Neuron (in vitro differentiated cells): ENCODE results near the gene C4B.
"Not testable (repeated sequence)": the region's sequence is repeated elsewhere in the genome, so short reads cannot be mapped to it uniquely, and the experiment has no call there.

ENCODE experiments used
- H2AFZ ChIP-seq: one replicate; pipeline ENCODE4 v1.6.1; 2013; ENCODE audit warnings: low read depth, mild to moderate bottlenecking, inconsistent platforms, low read length, moderate library complexity
- H3K27me3 ChIP-seq: one replicate; pipeline ENCODE4 v1.6.1; 2013; ENCODE audit warnings: low read length; ENCODE audit not compliant: insufficient read depth
- H3K36me3 ChIP-seq: one replicate; pipeline ENCODE4 v1.6.1; 2013; ENCODE audit warnings: low read length; ENCODE audit not compliant: insufficient read depth
- H3K4me1 ChIP-seq: one replicate; pipeline ENCODE4 v1.6.1; 2013; ENCODE audit warnings: low read length; ENCODE audit not compliant: insufficient read depth
- H3K4me3 ChIP-seq: 2 replicates; pipeline ENCODE4 v1.5.1; 2013; ENCODE audit warnings: mild to moderate bottlenecking, low read length, moderate library complexity
- H3K9me3 ChIP-seq: one replicate; pipeline ENCODE4 v1.6.1; 2013; ENCODE audit warnings: low read length

The C4B gene

DNA sequence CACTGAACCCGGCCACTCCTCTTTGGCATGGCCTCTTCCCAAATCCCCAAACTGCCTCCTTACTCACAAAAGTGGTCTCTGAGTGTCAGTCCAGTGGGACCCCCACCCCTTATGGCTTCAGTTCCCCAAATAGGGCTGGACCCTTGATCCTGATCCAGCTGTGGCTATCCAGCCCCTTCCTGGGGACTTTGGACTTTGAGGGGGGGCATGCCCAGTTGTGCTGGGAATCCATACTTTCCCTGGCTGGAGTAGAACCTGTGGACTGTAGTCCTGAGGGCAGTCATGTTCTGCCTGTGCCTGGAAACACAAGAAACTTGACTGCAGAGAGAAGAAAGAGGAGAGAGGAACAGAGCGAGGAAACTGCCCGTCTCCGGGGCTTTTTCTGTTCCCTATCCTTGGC lies 10.2 kb upstream of the C4B start:
- H3K27me3 ChIP-seq, H3K4me3 ChIP-seq: not testable (repeated sequence)

DNA sequence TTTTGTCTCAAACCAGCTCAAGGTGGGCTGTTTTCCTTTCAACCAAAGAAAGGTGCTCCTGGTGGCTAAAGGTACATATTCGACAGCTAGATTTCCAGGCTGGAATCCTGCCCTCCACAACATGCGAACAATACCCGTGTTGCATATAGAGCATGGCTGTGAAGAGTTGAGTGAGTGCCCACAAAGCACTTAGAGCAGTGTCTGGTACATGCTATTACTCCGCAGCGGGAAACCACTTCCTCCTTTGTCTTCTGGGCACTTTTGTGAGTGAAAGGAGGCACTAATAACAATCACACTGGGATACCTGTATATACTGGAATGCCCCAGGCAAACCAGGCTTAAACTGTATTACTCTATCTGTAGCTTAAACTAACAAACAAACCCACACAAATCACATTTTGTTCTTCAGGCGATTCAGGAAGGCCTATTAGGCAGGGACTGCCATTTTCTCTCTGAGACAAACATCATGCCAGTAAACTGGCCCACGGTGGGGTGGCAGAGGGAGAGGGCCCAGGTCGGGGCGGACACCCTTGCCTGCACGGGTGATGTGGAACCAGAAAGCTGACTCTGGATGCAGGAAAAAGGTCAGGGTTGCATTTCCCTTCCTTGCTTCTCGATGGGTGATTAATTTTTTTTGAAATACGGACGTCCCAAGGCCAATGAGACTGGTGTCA lies 9.6 kb upstream of the C4B start:
- not testable (repeated sequence) for H3K36me3 ChIP-seq, H3K4me1 ChIP-seq, H2AFZ ChIP-seq, H3K4me3 ChIP-seq, H3K9me3 ChIP-seq, H3K27me3 ChIP-seq

More for the DNA sequence above, 10.2 kb upstream of the C4B start:
- not testable (repeated sequence) for H3K9me3 ChIP-seq, H3K36me3 ChIP-seq, H3K4me1 ChIP-seq, H2AFZ ChIP-seq

DNA sequence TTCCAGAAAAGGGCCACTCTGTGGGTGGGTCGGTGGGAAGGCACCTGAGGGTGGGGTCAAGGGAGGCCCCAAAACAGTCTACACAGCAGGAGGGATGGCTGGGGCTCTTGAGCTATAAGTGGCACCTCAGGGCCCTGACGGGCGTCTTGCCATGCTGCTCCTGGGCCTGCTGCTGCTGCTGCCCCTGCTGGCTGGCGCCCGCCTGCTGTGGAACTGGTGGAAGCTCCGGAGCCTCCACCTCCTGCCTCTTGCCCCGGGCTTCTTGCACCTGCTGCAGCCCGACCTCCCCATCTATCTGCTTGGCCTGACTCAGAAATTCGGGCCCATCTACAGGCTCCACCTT lies 9.1 kb upstream of the C4B start:
- H3K9me3 ChIP-seq, H3K4me3 ChIP-seq, H3K36me3 ChIP-seq, H3K27me3 ChIP-seq, H3K4me1 ChIP-seq, H2AFZ ChIP-seq: not testable (repeated sequence)

DNA sequence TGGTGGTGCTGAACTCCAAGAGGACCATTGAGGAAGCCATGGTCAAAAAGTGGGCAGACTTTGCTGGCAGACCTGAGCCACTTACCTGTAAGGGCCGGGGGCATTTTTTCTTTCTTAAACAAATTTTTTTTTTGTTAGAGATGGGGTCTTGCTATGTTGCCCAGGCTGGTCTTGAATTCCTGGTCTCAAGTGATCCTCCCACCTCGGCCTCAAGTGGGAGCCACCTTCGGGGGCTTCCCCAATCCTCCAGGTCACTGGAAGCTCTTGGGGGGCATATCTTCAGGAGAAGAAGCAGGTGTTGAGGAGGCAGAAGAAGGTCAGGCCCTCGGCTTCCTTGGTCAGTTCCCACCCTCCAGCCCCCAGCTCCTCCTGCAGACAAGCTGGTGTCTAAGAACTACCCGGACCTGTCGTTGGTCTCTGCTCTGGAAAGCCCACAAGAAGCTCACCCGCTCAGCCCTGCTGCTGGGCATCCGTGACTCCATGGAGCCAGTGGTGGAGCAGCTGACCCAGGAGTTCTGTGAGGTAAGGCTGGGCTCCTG lies 8.5 kb upstream of the C4B start:
- H3K27me3 ChIP-seq, H2AFZ ChIP-seq, H3K9me3 ChIP-seq, H3K36me3 ChIP-seq, H3K4me1 ChIP-seq, H3K4me3 ChIP-seq: not testable (repeated sequence)

DNA sequence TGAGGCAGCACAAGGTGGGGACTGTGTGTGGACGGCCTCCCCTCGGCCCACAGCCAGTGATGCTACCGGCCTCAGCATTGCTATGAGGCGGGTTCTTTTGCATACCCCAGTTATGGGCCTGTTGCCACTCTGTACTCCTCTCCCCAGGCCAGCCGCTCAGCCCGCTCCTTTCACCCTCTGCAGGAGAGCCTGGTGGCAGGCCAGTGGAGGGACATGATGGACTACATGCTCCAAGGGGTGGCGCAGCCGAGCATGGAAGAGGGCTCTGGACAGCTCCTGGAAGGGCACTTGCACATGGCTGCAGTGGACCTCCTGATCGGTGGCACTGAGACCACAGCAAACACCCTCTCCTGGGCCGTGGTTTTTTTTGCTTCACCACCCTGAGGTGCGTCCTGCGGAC lies 7.5 kb upstream of the C4B start:
- not testable (repeated sequence) for H3K4me3 ChIP-seq, H3K4me1 ChIP-seq, H3K27me3 ChIP-seq, H3K36me3 ChIP-seq, H3K9me3 ChIP-seq, H2AFZ ChIP-seq

DNA sequence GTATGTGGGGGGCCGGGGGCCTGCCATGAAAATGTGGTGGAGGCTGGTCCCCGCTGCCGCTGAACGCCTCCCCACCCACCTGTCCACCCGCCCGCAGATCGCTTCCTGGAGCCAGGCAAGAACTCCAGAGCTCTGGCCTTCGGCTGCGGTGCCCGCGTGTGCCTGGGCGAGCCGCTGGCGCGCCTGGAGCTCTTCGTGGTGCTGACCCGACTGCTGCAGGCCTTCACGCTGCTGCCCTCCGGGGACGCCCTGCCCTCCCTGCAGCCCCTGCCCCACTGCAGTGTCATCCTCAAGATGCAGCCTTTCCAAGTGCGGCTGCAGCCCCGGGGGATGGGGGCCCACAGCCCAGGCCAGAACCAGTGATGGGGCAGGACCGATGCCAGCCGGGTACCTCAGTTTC lies 6.6 kb upstream of the C4B start:
- H3K36me3 ChIP-seq, H3K27me3 ChIP-seq, H3K4me3 ChIP-seq, H3K4me1 ChIP-seq, H3K9me3 ChIP-seq, H2AFZ ChIP-seq: not testable (repeated sequence)

DNA sequence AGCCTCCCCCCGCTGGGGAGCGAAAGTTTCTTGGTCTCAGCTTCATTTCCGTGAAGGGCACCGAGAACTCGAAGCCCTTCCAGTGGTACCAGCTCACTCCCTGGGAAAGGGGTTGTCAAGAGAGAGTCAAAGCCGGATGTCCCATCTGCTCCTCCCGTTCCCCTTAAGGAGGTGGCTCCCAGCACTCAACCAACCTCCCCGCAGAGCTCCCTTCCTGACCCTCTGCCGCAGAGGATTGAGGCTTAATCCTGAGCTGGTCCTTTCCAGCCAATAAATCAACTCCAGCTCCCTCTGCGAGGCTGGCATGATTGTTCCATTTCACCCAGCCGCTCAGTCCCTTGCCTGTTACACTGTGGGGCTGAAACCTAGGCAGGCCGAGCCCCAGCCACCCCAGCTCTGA lies 6.0 kb upstream of the C4B start:
- H3K9me3 ChIP-seq, H3K4me1 ChIP-seq, H3K27me3 ChIP-seq, H3K36me3 ChIP-seq, H3K4me3 ChIP-seq, H2AFZ ChIP-seq: not testable (repeated sequence)

DNA sequence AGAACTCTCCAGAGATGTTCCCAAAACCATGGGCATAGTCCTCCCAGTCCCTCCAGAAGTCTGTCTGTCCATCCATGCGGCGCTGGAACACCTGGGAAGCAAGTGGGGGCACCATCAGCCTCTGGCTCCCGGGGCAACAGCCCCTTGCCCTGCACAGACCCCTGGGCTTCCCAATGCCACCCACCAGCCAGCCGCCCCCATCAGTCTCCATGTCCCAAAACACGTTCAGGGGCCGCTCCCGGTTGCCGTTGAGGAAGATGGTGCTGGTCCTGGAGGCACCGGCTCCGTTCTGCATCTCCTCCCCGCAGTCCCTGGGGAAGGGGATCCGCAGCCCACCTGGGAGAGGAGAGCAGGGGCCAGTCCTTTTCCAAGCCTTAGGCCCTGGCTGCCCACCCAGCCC lies 5.1 kb upstream of the C4B start:
- not testable (repeated sequence) for H3K36me3 ChIP-seq, H2AFZ ChIP-seq, H3K27me3 ChIP-seq, H3K4me3 ChIP-seq, H3K9me3 ChIP-seq, H3K4me1 ChIP-seq

DNA sequence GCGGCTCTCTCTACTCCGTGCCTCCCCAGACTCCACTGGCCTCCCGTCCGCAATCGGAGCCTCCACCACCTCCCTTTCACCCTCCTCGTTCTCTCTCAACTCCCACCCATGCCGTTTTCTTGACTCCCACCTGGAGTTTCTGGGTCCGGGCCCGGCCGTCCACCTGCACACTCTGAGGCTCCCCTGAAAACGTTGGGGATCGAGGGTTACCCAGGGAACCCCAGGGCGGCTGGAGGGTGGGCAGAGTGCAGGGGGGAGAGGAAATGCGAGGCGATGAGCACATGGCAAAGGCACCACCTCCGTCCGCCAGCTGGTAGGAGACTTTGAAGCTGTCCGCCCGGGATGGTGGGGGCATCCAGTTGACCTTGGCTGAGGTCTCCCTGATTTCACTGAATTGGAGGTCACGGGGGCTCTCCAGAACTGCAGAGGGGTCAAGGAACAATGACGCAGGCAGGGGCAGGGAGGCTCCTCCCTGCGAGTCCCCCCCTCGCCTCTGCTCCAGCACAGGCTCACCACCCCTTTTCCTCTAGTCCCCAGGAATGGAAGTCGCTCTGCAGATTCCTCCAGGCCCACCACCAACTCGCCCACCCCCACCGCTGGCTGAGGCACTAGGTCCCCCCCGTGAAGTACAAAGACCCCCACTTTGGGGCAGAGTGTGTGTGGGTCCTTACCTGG lies 3.6 kb upstream of the C4B start:
- not testable (repeated sequence) for H3K27me3 ChIP-seq, H3K4me3 ChIP-seq, H3K36me3 ChIP-seq, H3K9me3 ChIP-seq, H2AFZ ChIP-seq, H3K4me1 ChIP-seq

DNA sequence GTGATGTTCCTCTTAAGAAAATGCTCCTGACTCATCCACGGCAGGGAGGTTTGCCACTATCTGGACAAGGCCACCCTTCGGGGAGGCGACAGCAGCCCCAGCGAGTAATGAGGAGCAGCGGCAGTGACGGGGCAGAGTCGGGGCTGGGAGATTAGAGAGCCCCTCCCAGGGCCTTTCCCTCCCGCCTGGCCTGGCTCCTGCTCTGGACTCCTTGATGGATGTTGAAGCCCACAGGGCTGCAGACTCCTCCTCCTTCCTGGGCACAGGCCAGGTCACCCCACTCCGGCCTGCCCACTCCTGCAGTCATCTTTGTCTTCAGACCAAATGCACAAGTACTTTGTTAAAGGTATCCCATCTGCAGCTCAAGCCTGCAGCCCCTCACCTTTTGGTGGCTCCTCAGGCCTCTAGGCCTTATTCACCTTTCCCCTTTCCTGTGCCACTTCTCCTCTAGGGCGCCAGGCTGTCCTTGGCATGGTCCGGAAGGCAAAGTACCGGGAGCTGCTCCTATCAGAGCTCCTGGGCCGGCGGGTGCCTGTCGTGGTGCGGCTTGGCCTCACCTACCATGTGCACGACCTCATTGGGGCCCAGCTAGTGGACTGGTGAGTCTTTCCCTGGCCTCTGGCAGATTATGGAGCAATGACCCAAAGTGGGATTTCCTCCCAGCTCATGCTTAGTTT lies 1.5 kb upstream of the C4B start:
- not testable (repeated sequence) for H3K27me3 ChIP-seq, H3K4me1 ChIP-seq, H3K9me3 ChIP-seq, H3K4me3 ChIP-seq, H3K36me3 ChIP-seq, H2AFZ ChIP-seq

DNA sequence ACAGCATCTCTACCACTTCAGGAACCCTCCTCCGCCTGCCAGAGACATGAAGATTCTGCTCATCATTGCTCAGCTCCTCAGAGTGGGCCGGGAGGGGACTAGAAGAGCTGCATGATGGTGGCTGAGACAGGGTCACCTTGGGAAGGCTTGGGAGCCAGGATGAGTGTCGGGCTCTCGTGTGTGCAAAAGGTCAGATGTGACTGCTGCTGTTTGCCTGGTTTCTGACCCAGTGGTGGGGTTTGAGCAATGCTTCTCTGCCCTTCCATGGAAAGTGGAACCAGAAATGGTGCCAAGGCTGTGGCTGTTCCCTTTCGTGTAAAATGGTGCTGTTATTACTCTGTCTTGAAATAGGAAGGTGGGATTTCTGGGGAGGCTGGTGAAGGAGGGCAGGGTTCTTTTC lies 857 bp upstream of the C4B start:
- not testable (repeated sequence) for H3K9me3 ChIP-seq, H3K4me1 ChIP-seq, H3K27me3 ChIP-seq, H3K4me3 ChIP-seq, H2AFZ ChIP-seq, H3K36me3 ChIP-seq

DNA sequence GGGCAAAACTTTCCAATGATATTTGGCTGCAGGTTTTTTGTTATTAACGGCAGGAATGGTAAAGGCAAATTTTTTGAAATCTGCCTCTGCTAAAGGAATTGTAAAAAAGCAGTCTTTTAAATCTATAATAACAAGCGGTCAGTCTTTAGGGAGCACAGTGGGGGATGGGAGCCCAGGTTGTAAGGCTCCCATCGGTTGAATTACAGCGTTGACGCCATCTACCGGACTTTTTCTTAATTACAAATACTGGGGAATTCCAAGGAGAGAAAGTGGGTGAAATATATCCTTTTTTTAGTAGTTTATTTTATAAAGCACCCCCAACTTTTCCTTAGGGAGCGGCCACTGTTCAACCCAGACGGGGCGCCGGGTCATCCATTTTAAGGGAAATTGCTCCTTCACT lies 7.5 kb downstream of the C4B start:
- not testable (repeated sequence) for H2AFZ ChIP-seq, H3K9me3 ChIP-seq, H3K36me3 ChIP-seq, H3K4me1 ChIP-seq, H3K27me3 ChIP-seq, H3K4me3 ChIP-seq

DNA sequence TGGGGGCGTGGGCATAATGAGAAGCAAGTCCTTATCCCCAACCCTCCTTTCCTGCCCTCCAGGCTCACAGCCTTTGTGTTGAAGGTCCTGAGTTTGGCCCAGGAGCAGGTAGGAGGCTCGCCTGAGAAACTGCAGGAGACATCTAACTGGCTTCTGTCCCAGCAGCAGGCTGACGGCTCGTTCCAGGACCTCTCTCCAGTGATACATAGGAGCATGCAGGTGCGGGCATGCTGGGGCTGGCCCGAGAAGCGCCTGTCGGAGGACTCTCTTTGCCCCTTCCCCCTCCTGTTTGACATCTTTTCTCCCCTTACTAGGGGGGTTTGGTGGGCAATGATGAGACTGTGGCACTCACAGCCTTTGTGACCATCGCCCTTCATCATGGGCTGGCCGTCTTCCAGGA lies 14.0 kb downstream of the C4B start:
- H3K4me1 ChIP-seq, H3K9me3 ChIP-seq, H3K36me3 ChIP-seq, H3K4me3 ChIP-seq, H3K27me3 ChIP-seq, H2AFZ ChIP-seq: not testable (repeated sequence)

DNA sequence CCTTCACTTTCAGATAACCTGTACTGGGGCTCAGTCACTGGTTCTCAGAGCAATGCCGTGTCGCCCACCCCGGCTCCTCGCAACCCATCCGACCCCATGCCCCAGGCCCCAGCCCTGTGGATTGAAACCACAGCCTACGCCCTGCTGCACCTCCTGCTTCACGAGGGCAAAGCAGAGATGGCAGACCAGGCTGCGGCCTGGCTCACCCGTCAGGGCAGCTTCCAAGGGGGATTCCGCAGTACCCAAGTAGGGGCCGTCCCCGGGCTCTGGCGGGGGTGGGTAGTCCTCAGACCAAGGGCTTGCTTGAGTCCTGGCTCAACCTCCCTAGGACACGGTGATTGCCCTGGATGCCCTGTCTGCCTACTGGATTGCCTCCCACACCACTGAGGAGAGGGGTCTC lies 15.0 kb downstream of the C4B start:
- H3K9me3 ChIP-seq, H3K27me3 ChIP-seq, H2AFZ ChIP-seq, H3K4me1 ChIP-seq, H3K4me3 ChIP-seq, H3K36me3 ChIP-seq: not testable (repeated sequence)
